Embryonic facial prominence (tissue), 1 donor: Measurements from ENCODE around the gene CCDC74B.
"Not testable (repeated sequence)": the region's sequence is repeated elsewhere in the genome, so short reads cannot be mapped to it uniquely, and the experiment has no call there.

Experiments used
- DNase-seq: peaks from one replicate; pipeline ENCODE4 v3.0.0-alpha.2; 2016; ENCODE audit errors: extremely low spot score

The CCDC74B gene

GRCh38 chr2:130145006-130145414, at the start of gene CCDC74B:
CCDC74B (minus strand) TSS chr2:130145112; CDS start chr2:130144996, 116 bp downstream.
- DNase-seq, result not testable (repeated sequence)

DNA sequence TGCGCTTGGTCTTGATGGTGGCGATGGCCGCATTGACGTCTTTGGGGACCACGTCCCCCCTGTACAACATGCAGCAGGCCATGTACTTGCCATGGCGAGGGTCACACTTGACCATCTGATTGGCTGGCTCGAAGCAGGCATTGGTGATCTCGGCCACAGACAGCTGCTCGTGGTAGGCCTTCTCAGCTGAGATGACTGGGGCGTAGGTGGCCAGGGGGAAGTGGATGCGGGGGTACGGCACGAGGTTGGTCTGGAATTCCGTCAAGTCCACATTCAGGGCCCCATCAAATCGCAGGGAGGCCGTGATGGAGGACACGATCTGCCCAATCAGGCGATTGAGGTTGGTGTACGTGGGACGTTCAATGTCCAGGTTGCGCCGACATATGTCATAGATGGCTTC, 48.9 kb upstream of the CCDC74B start:
- DNase-seq, result not testable (repeated sequence)

- DNase-seq, result not testable (repeated sequence)
Measured at GRCh38 chr2:130192451-130192850, 47.5 kb upstream of the CCDC74B start.

GRCh38 chr2:130191319-130191718, 46.4 kb upstream of the CCDC74B start:
- DNase-seq, result not testable (repeated sequence)

GRCh38 chr2:130190237-130190636, 45.3 kb upstream of the CCDC74B start:
- no peak for DNase-seq

DNA sequence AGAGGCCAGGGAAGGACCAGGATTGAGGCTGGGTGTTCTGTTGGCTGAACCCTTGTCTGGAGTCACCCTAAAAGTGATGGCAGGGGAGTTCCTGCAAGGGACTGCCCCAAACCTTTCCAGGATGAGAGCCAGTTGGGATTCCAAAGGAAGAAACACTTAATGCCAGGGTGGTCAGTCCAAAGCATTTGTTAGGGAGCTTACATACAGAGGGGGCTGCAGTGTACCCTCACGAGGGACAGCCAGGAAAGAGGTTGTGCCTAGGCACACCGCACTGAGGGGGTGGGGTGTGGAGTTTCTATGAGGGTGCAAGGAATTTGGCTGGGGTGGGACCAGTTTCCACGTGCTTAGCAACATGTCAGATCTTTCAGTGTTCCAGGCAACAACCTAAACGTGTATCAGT, 44.0 kb upstream of the CCDC74B start:
- not testable (repeated sequence) for DNase-seq

- DNase-seq, result not testable (repeated sequence)
Measured at GRCh38 chr2:130187859-130188792, 43.2 kb upstream of the CCDC74B start.

GRCh38 chr2:130187268-130187667, 42.4 kb upstream of the CCDC74B start:
- no peak for DNase-seq

- DNase-seq, result no peak
Measured at GRCh38 chr2:130186391-130186790, 41.5 kb upstream of the CCDC74B start.

- DNase-seq, result no peak
Measured at GRCh38 chr2:130185896-130186295, 41.0 kb upstream of the CCDC74B start.

DNA sequence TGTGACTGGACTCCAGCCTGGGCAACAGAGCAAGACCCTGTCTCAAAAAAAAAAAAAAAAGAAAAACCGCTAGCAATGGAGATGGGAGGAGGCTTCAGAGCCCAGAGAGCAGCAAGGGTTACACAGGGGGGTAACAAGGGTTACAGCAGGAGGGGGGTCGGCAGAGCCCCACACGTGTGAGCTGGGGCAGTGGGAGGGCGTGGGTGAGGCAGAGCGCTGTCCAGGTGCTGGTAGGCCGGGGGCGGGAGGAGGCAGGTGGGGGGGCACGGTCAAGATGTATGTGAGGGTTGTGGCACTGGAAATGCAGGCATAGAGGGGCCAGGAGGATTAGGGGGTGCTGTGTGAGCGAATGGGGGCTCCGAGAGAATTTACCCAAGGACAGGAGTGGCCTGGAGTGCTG, 40.5 kb upstream of the CCDC74B start:
- no peak for DNase-seq

GRCh38 chr2:130183512-130184373, 38.8 kb upstream of the CCDC74B start:
- DNase-seq, result no peak

GRCh38 chr2:130182826-130183511, 38.1 kb upstream of the CCDC74B start:
- not testable (repeated sequence) for DNase-seq

DNA sequence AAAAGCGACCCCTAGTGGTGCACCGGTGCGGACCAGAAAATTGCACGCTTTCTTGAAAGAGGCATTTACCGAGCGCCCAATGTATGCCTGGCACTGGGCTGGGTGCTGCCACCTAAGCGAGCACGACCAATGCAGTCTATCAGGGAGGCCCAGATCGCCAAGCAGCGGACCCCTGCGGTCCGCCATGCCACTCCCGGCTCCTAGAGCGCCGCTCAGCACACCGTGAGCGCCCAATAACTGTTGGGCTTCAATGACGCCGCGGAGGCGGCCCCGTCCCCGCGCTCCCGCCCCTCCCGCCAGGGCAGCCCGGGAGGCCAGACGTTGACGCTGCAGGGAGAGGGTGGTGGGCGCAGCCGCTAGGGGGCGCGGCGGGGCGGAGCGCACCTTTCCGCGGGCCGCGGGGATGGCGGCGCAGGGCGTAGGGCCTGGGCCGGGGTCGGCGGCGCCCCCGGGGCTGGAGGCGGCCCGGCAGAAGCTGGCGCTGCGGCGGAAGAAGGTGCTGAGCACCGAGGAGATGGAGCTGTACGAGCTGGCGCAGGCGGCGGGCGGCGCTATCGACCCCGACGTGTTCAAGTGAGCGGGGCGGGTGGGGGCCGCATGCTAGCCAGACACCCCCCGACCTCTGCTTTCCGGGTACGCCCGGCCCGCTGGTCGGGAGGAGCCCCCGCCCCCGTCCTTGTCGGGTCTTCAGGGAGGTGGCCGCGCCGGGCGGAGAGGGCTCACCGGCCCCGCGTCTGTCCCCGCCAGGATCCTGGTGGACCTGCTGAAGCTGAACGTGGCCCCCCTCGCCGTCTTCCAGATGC, 37.2 kb upstream of the CCDC74B start, which contains the start of gene MZT2B:
TSS of gene MZT2B (plus strand) at position 383 of the 803 bp plus-strand sequence. CDS start at position 404, 21 bp downstream.
- peak; percentile 28 for DNase-seq

- peak; percentile 94 for DNase-seq
Measured at GRCh38 chr2:130181325-130181879, 36.5 kb upstream of the CCDC74B start, which contains the start of gene SMPD4. SMPD4 (minus strand) TSS chr2:130181602; CDS start chr2:130176592, 5,010 bp downstream.

GRCh38 chr2:130180404-130181324, 35.8 kb upstream of the CCDC74B start:
- DNase-seq, result not testable (repeated sequence)

DNA sequence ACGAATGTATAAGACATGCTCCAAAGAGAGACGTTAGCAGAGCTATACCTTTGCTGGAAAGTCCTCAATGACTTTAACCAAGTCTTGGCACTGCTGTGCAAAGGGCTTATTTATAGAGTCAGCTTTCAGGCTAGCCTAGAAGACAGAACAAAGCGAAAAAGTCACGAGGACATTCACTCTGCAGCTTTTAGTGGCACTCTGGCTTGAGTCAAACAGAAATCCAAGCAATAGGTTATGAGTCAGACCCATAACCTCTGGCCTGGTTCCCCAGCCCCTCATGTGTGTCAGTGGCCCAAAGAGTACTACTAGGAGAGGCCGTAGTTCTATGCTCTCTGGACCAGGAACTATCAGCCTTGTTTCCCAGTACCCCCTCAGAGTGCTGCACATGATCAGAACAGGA, 30.0 kb upstream of the CCDC74B start:
- not testable (repeated sequence) for DNase-seq

DNA sequence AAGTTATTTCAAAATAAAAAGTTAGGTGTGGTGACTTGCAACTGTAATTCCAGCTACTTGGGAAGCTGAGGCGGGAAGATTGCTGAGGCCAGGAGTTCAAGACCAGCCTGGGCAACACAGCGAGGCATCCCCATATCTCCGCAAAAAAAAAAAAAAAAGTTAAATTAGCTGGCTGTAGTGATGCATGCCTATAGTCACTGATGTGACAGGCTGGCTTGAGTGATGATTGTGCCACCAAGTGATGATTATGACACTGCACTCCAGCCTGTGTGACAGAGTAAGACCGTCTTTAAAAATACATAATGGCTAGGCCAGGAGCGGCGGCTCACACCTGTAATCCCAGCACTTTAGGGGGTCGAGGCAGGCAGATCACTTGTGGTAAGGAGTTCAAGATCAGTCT, 25.0 kb upstream of the CCDC74B start:
- no peak for DNase-seq

DNA sequence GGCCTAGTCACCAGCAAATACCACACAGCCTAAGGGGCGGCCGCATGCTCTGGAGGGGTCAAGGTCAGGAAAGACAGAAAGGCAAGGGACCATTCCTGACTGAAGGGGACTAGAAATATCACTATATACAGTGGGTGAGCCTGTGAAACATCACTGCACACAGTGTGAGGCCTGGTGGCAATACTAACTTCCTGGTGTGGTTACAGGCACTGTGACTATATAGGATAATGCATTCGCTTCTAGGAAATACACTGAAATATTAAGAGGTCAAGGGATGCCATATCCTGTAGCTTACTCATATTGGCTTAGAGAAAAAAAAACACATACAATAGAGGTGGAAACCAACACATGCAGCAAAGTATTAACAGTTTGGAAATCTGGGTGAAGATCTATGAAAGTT, 24.3 kb upstream of the CCDC74B start:
- not testable (repeated sequence) for DNase-seq
